GM12864 (cell line): Measurements from ENCODE around the gene XIRP1.

Experiments
- DNase-seq: peaks from one replicate; pipeline ENCODE4 v3.0.0-alpha.2; 2011; ENCODE audit warnings: low read depth
- H3K4me3 ChIP-seq: 2 replicates; pipeline ENCODE4 v1.5.1; 2011; ENCODE audit warnings: mild to moderate bottlenecking, low read depth, low read length, control low read depth
- CTCF ChIP-seq: IDR thresholded peaks from 2 replicates; pipeline ENCODE4 v1.5.1; 2011; ENCODE audit warnings: low read depth, mild to moderate bottlenecking, moderate library complexity, low read length, control low read depth, inconsistent platforms; ENCODE audit errors: missing control alignments

Gene XIRP1

GRCh38 chr3:39191111-39191510, 1.3 kb downstream of the XIRP1 start:
- H3K4me3 ChIP-seq = no peak overlapping the region
- TF ChIP-seq CTCF = peak; percentile 9
- DNase-seq = no peak

- H3K4me3 ChIP-seq = no peak overlapping the region
- TF ChIP-seq CTCF = no peak
- no peak for DNase-seq
These were observed 1.9 kb downstream of the XIRP1 start for GRCh38 chr3:39190281-39191025.

GRCh38 chr3:39189959-39190269, 2.5 kb downstream of the XIRP1 start:
- DNase-seq = peak; percentile 41
- H3K4me3 ChIP-seq = no peak overlapping the region
- peak; percentile 91 for TF ChIP-seq CTCF

GRCh38 chr3:39189150-39189958, 3.0 kb downstream of the XIRP1 start:
- TF ChIP-seq CTCF = no peak
- no peak for DNase-seq
- H3K4me3 ChIP-seq = no peak overlapping the region

GRCh38 chr3:39188271-39189149, 3.9 kb downstream of the XIRP1 start:
- no peak overlapping the region for H3K4me3 ChIP-seq
- no peak for TF ChIP-seq CTCF
- no peak for DNase-seq

- no peak overlapping the region for H3K4me3 ChIP-seq
- DNase-seq = no peak
- TF ChIP-seq CTCF = no peak
These were observed 4.8 kb downstream of the XIRP1 start for GRCh38 chr3:39187372-39188155.
